Measurements from ENCODE around the gene SV2B. TPM values are rescaled to one million over a fixed set of nuclear protein-coding genes. Genes with fewer than 3 reads are reported as not detected.
A peak's percentile ranks its signal among the peaks of the same experiment; 100 is the strongest.

Gene SV2B
- polyA plus RNA-seq, 2 of the 4 experiments (the other 2 are of a cell fraction) = 0.05 TPM; not detected in 1

- no peak for DNase-seq (ENCODE audit: low read depth in 1 of 2, low spot score in 1 of 2)
- Histone ChIP-seq H3K4me3 (no peak overlapping the region), H3K9me3 (peaks cover 22% of the 10 kb centered on the region; the same call in 2 of the 3 replicates), H3K27ac (no peak overlapping the region), H3K4me1 (no peaks in the 10 kb centered on the region), H3K4me2 (no peak overlapping the region)
- no peak for FAIRE-seq
- TF ChIP-seq POLR2AphosphoS2 (conservative IDR thresholded peaks at IDR 0.05; ENCODE audit: low read length) (no peak), ZFP36 (IDR thresholded peaks at IDR 0.05; ENCODE audit: borderline replicate concordance, partially characterized antibody) (no peak), SMC3 (IDR thresholded peaks at IDR 0.05) (no peak), NPAS2 (CRISPR knock-in tag; IDR thresholded peaks at IDR 0.05; ENCODE audit: borderline replicate concordance) (no peak), ATOH8 (CRISPR knock-in tag; IDR thresholded peaks at IDR 0.05; ENCODE audit: low read depth) (no peak), CEBPB (IDR thresholded peaks at IDR 0.05) (no peak), POLR2A (IDR thresholded peaks at IDR 0.05; ENCODE audit: low read length) (no peak)
- no peak for ATAC-seq
- whole genome bisulfite sequencing (ENCODE audit: missing lambda C conversion rate) = 33% methylated on average over 4 of the region's 4 CpGs
- ChIA-PET POLR2A (no interaction called here), CTCF (interaction anchor here (0.8 to 3.0 kb wide), 6 partner anchors 8 to 345 kb away, joined by 3 to 11 read pairs (median 6); no protein-coding TSS in a partner anchor)
These were observed 179.4 kb downstream of the SV2B start for GRCh38 chr15:91279486-91279885.

- peak; percentile 86 for FAIRE-seq
- Histone ChIP-seq H3K4me2 (no peak overlapping the region), H3K4me3 (no peak overlapping the region), H3K4me1 (no peaks in the 10 kb centered on the region), H3K9me3 (peaks cover 7% of the 10 kb centered on the region; the same call in 1 of the 3 replicates), H3K27ac (no peak overlapping the region)
- TF ChIP-seq BCL3 (IDR thresholded peaks at IDR 0.05) (no peak), ESRRA (IDR thresholded peaks at IDR 0.05; ENCODE audit: borderline replicate concordance, low read length) (no peak), HEYL (CRISPR knock-in tag; IDR thresholded peaks at IDR 0.05) (no peak), MAZ (IDR thresholded peaks at IDR 0.05; ENCODE audit: borderline replicate concordance, low read depth, low read length) (no peak), PHF8 (IDR thresholded peaks at IDR 0.05; ENCODE audit: borderline replicate concordance, low read depth) (no peak), MAFK (IDR thresholded peaks at IDR 0.05; ENCODE audit: partially characterized antibody) (no peak), EHMT2 (IDR thresholded peaks at IDR 0.05; ENCODE audit: low read depth) (no peak), HOXB13 (CRISPR knock-in tag; IDR thresholded peaks at IDR 0.05; ENCODE audit: low read depth) (no peak), EP300 (IDR thresholded peaks at IDR 0.05) (no peak), JUN (IDR thresholded peaks at IDR 0.05) (no peak), E2F6 (IDR thresholded peaks at IDR 0.05; ENCODE audit: borderline replicate concordance, low read depth) (no peak), TFCP2L1 (CRISPR knock-in tag; IDR thresholded peaks at IDR 0.05) (no peak), HMGXB4 (CRISPR knock-in tag; IDR thresholded peaks at IDR 0.05; ENCODE audit: borderline replicate concordance) (no peak), FOSB (CRISPR knock-in tag; IDR thresholded peaks at IDR 0.05) (no peak), CEBPB (IDR thresholded peaks at IDR 0.05) (no peak), ZSCAN20 (CRISPR knock-in tag; IDR thresholded peaks at IDR 0.05) (no peak), TP53 (CRISPR knock-in tag; IDR thresholded peaks at IDR 0.05) (no peak), GATA3 (IDR thresholded peaks at IDR 0.05; ENCODE audit: borderline replicate concordance) (no peak), ELK1 (IDR thresholded peaks at IDR 0.05; ENCODE audit: low read depth, low read length) (no peak)
- CTCF ChIA-PET = interaction anchor here (1.1 to 2.4 kb wide), 4 partner anchors 9 to 252 kb away, joined by 3 to 24 read pairs (median 4); no protein-coding TSS in a partner anchor
- ATAC-seq = no peak
- no peak for DNase-seq (ENCODE audit: low read depth in 1 of 2, low spot score in 1 of 2)
- POLR2A ChIA-PET = no interaction called here
- WGBS (ENCODE audit: missing lambda C conversion rate) = 25% methylated on average over 4 of the region's 4 CpGs
These were observed 181.9 kb downstream of the SV2B start for GRCh38 chr15:91281947-91282346.
